H1 (cell line): ENCODE data around the gene PTPRG. TPM values are rescaled to one million over a fixed set of nuclear protein-coding genes. Genes with fewer than 3 reads are reported as not detected.

Experiments
- CTCF ChIA-PET: fragments of 300-600 bp; sonication (Branson Sonifier 250); formaldehyde crosslinking; loops from one replicate; lab custom pipeline; 2021; ENCODE audit not compliant: partially characterized antibody; lab: Charles Lee
- POLR2A ChIA-PET: fragments of 300-600 bp; sonication (Branson Sonifier 250); formaldehyde crosslinking; loops from one replicate; lab custom pipeline; 2021; ENCODE audit warnings: inconsistent platforms; ENCODE audit not compliant: partially characterized antibody; lab: Charles Lee
- DNase-seq, 2 experiments: peaks; one replicate each; pipeline versions ENCODE4 v3.0.0 to v3.0.0-alpha.2; 2010 to 2022; ENCODE audit warnings: low spot score in 2 of 2, low read depth in 1 of 2, mixed read lengths in 1 of 2
- FAIRE-seq: peaks from 2 replicates; lab custom pipeline; 2011; peaks lifted over from hg19 to GRCh38; lab: Jason Lieb, UNC
- H2AFZ ChIP-seq: 2 replicates; pipeline ENCODE4 v1.8.1; 2012; ENCODE audit warnings: low read length, inconsistent platforms
- H2AK5ac ChIP-seq: 2 replicates; pipeline ENCODE4 v1.6.1; 2013; ENCODE audit warnings: low read depth, low read length
- H2BK120ac ChIP-seq: replicated peaks from 2 replicates; pipeline ENCODE3; 2013; ENCODE audit warnings: low read depth, low read length, inconsistent platforms
- H2BK12ac ChIP-seq: 2 replicates; pipeline ENCODE4 v1.6.1; 2013; ENCODE audit warnings: low read depth, low read length
- H2BK15ac ChIP-seq: 2 replicates; pipeline ENCODE4 v1.6.1; 2013; ENCODE audit warnings: low read length
- H2BK20ac ChIP-seq: 2 replicates; pipeline ENCODE4 v1.6.1; 2013; ENCODE audit warnings: low read length
- H2BK5ac ChIP-seq: 2 replicates; pipeline ENCODE4 v1.6.1; 2013; ENCODE audit warnings: low read depth, low read length
- H3K14ac ChIP-seq: 2 replicates; pipeline ENCODE4 v1.6.1; 2013; ENCODE audit warnings: inconsistent platforms; ENCODE audit not compliant: insufficient read length
- H3K18ac ChIP-seq: 2 replicates; pipeline ENCODE4 v1.6.1; 2013; ENCODE audit warnings: low read length; ENCODE audit errors: extremely low read depth
- H3K23ac ChIP-seq: 2 replicates; pipeline ENCODE4 v1.6.1; 2013; ENCODE audit warnings: inconsistent platforms; ENCODE audit not compliant: insufficient read length
- H3K23me2 ChIP-seq: 2 replicates; pipeline ENCODE4 v1.6.1; 2013; ENCODE audit warnings: low read depth, low read length
- H3K27ac ChIP-seq: 2 replicates; pipeline ENCODE4 v1.6.1; 2011; ENCODE audit warnings: low read depth, low read length, inconsistent platforms
- H3K27me3 ChIP-seq, 4 experiments: replicated peaks in 1 of 4; 1 replicate in 1 of 4; 2 replicates in 3 of 4; pipeline versions ENCODE4 v1.6.1 to v1.8.1; 2011 to 2013; ENCODE audit warnings: low read length in 3 of 4, mild to moderate bottlenecking in 3 of 4, inconsistent platforms in 2 of 4, mixed read lengths in 2 of 4, moderate library complexity in 1 of 4; ENCODE audit not compliant: control insufficient read depth in 3 of 4, insufficient read depth in 3 of 4; ENCODE audit errors: extremely low read depth in 1 of 4
- H3K36me3 ChIP-seq, 4 experiments: 2 replicates each; pipeline versions ENCODE4 v1.6.1 to v1.8.1; 2011 to 2013; ENCODE audit warnings: mild to moderate bottlenecking in 4 of 4, low read length in 3 of 4, moderate library complexity in 2 of 4, control low read depth in 1 of 4, inconsistent platforms in 1 of 4; ENCODE audit not compliant: insufficient read depth in 4 of 4, control insufficient read depth in 2 of 4
- H3K4ac ChIP-seq: replicated peaks from 2 replicates; pipeline ENCODE3; 2013; ENCODE audit warnings: low read length, low read depth, mixed read lengths, inconsistent platforms; ENCODE audit not compliant: insufficient read length
- H3K4me1 ChIP-seq, 4 experiments: replicated peaks in 1 of 4; 1 replicate in 1 of 4; 2 replicates in 3 of 4; pipeline versions ENCODE4 v1.6.1 to v1.8.1; 2011 to 2013; ENCODE audit warnings: low read length in 3 of 4, inconsistent platforms in 2 of 4, mixed read lengths in 1 of 4; ENCODE audit not compliant: insufficient read depth in 4 of 4, control insufficient read depth in 3 of 4
- H3K4me2 ChIP-seq, 2 experiments: 2 replicates each; pipeline versions ENCODE4 v1.6.1 to v1.8.1; 2011 to 2013; ENCODE audit warnings: low read depth in 2 of 2, low read length in 2 of 2, control low read depth in 1 of 2, inconsistent platforms in 1 of 2, mild to moderate bottlenecking in 1 of 2; ENCODE audit not compliant: insufficient read depth in 1 of 2
- H3K4me3 ChIP-seq, 4 experiments: fragments of 200-600, 300-600 bp in 1 of 4; sonication (generic), shearing (Covaris generic), sonication (Bioruptor Twin) in 1 of 4; 2 replicates each; pipeline versions ENCODE4 v1.5.1 to v1.8.1; 2011 to 2016; ENCODE audit warnings: low read length in 4 of 4, low read depth in 3 of 4, control low read depth in 2 of 4, inconsistent platforms in 2 of 4, mild to moderate bottlenecking in 2 of 4, mixed read lengths in 1 of 4, moderate library complexity in 1 of 4; ENCODE audit not compliant: insufficient read depth in 2 of 4; ENCODE audit errors: extremely low read depth in 1 of 4
- H3K56ac ChIP-seq: replicated peaks from 2 replicates; pipeline ENCODE3; 2013; ENCODE audit warnings: low read depth, mild to moderate bottlenecking, mixed read lengths, low read length, inconsistent platforms; ENCODE audit not compliant: insufficient read length
- H3K79me1 ChIP-seq: 2 replicates; pipeline ENCODE4 v1.6.1; 2013; ENCODE audit warnings: low read depth, low read length, control low read depth
- H3K79me2 ChIP-seq, 2 experiments: 2 replicates each; pipeline versions ENCODE4 v1.6.1 to v1.8.1; 2012 to 2013; ENCODE audit warnings: low read length in 2 of 2, mild to moderate bottlenecking in 2 of 2, inconsistent platforms in 1 of 2; ENCODE audit not compliant: insufficient read depth in 2 of 2, control insufficient read depth in 1 of 2
- H3K9ac ChIP-seq, 4 experiments: replicated peaks in 1 of 4; 1 replicate in 1 of 4; 2 replicates in 3 of 4; pipeline versions ENCODE4 v1.6.1 to v1.8.1; 2011 to 2013; ENCODE audit warnings: low read depth in 3 of 4, low read length in 3 of 4, control low read depth in 2 of 4, mild to moderate bottlenecking in 2 of 4, moderate library complexity in 2 of 4, inconsistent platforms in 1 of 4; ENCODE audit errors: extremely low read depth in 1 of 4
- H3K9me3 ChIP-seq, 2 experiments: 2 replicates each; pipeline versions ENCODE4 v1.6.1 to v1.8.1; 2012 to 2013; ENCODE audit warnings: mild to moderate bottlenecking in 2 of 2, moderate library complexity in 2 of 2, control low read depth in 1 of 2, inconsistent platforms in 1 of 2, low read depth in 1 of 2, low read length in 1 of 2, mixed read lengths in 1 of 2; ENCODE audit not compliant: insufficient read depth in 2 of 2
- H4K20me1 ChIP-seq, 2 experiments: replicated peaks in 1 of 2; 2 replicates each; pipeline versions ENCODE3 to v1.8.1; 2011 to 2013; ENCODE audit warnings: inconsistent platforms in 2 of 2, low read length in 2 of 2, mild to moderate bottlenecking in 1 of 2; ENCODE audit not compliant: insufficient read depth in 2 of 2, control insufficient read depth in 1 of 2
- H4K5ac ChIP-seq: 2 replicates; pipeline ENCODE4 v1.6.1; 2013; ENCODE audit warnings: low read length, low read depth, mixed read lengths, inconsistent platforms; ENCODE audit not compliant: insufficient read length
- H4K8ac ChIP-seq: 2 replicates; pipeline ENCODE4 v1.8.0; 2013; ENCODE audit warnings: mild to moderate bottlenecking, moderate library complexity, low read length, inconsistent platforms; ENCODE audit not compliant: insufficient read depth; ENCODE audit errors: extremely low read depth
- H4K91ac ChIP-seq: replicated peaks from 2 replicates; pipeline ENCODE3; 2013; ENCODE audit warnings: low read length, mixed read lengths, inconsistent platforms; ENCODE audit not compliant: insufficient read length
- ASH2L ChIP-seq: fragments of 200-600, 300-600 bp; sonication (generic); IDR thresholded peaks from one replicate; pipeline ENCODE4 v1.7.1; 2017; ENCODE audit warnings: low read length
- BRCA1 ChIP-seq: IDR thresholded peaks from 2 replicates; pipeline ENCODE4 v1.6.1; 2012; ENCODE audit warnings: low read depth, low read length, improper control_type of control experiment
- CHD2 ChIP-seq: IDR thresholded peaks from 2 replicates; pipeline ENCODE4 v1.6.1; 2012; ENCODE audit warnings: low read length, improper control_type of control experiment
- FOSL1 ChIP-seq: IDR thresholded peaks from 2 replicates; pipeline ENCODE4 v1.6.1; 2011; ENCODE audit warnings: mild to moderate bottlenecking, low read depth, low read length, moderate library complexity; ENCODE audit not compliant: insufficient read depth
- JUN ChIP-seq: IDR thresholded peaks from 2 replicates; pipeline ENCODE4 v1.6.1; 2011; ENCODE audit warnings: low read depth, mild to moderate bottlenecking, improper control_type of control experiment, low read length
- POLR2AphosphoS5 ChIP-seq: IDR thresholded peaks from 2 replicates; pipeline ENCODE4 v1.6.1; 2011; ENCODE audit warnings: low read depth, low read length
- RAD21 ChIP-seq, 2 experiments: IDR thresholded peaks in 1 of 2; conservative IDR thresholded peaks in 1 of 2; 2 replicates each; pipeline ENCODE4 v1.6.1; 2011; ENCODE audit warnings: low read depth in 2 of 2, low read length in 2 of 2, improper control_type of control experiment in 1 of 2, inconsistent platforms in 1 of 2, mild to moderate bottlenecking in 1 of 2, moderate library complexity in 1 of 2
- RFX5 ChIP-seq: IDR thresholded peaks from 2 replicates; pipeline ENCODE4 v1.6.1; 2011; ENCODE audit warnings: low read depth, low read length, improper control_type of control experiment, borderline replicate concordance
- RNF2 ChIP-seq: fragments of 200-900, 300-1000 bp; sonication (generic); IDR thresholded peaks from 2 replicates; pipeline ENCODE4 v1.7.1; 2016; ENCODE audit warnings: borderline replicate concordance, low read depth, mild to moderate bottlenecking, antibody characterized with exemption, low read length; ENCODE audit not compliant: poor library complexity, severe bottlenecking; ENCODE audit errors: missing control alignments
- RXRA ChIP-seq: IDR thresholded peaks from 2 replicates; pipeline ENCODE4 v1.6.1; 2011; ENCODE audit warnings: low read depth, mild to moderate bottlenecking, low read length, moderate library complexity; ENCODE audit not compliant: insufficient read depth
- SAP30 ChIP-seq: fragments of 300-600 bp; sonication (generic); IDR thresholded peaks from 2 replicates; pipeline ENCODE4 v1.7.1; 2012; ENCODE audit warnings: low read length, moderate library complexity, mild to moderate bottlenecking, inconsistent platforms; ENCODE audit not compliant: insufficient read depth, insufficient replicate concordance
- WGBS, 2 experiments: shearing (Covaris generic) in 1 of 2; methylation state at CpG; one replicate each; pipeline versions ENCODE4 v1.1.6 to v1.1.7; 2013 to 2015; ENCODE audit warnings: low lambda C conversion rate in 2 of 2, mixed read lengths in 2 of 2, inconsistent platforms in 1 of 2, low coverage in 1 of 2, missing lambda C conversion rate in 1 of 2; ENCODE audit not compliant: insufficient replicate concordance in 2 of 2, insufficient coverage in 1 of 2, insufficient read length in 1 of 2; ENCODE audit errors: extremely low coverage in 1 of 2, missing lambda C conversion rate in 1 of 2; 5-methylcytosine and 5-hydroxymethylcytosine counted together
- polyA plus RNA-seq, 7 experiments: library from polyadenylated mRNA; depleted of rRNA in 3 of 7; stranded (reverse) in 5 of 7; unstranded in 2 of 7; fragments of >200 nt in 5 of 7; fragments of 200-250 nt in 2 of 7; gene quantifications; 1 replicate in 5 of 7; 2 replicates in 1 of 7; 4 replicates in 1 of 7; pipeline versions ENCODE4 v1.2.1 to v1.2.3, GENCODE V29; 2011 to 2013; ENCODE audit warnings: missing spikeins in 2 of 7, mixed read lengths in 2 of 7
- total RNA-seq: library from RNA; stranded (reverse); fragmentation: NEBNext Ultra II Directional; extraction: Animal tissue kit (Norgen Biotek cat#: 25700); gene quantifications from 2 replicates; pipeline ENCODE4 v1.2.1, GENCODE V29; 2021

Gene PTPRG
- total and polyA plus RNA-seq, 2 of the 8 experiments (the other 6 are each of a cell fraction or from before 2014, with no cell fraction given): 23.3 to 96.2 TPM

- no peak overlapping the region for H3K18ac ChIP-seq
- H3K56ac ChIP-seq: no peak overlapping the region
- H3K14ac ChIP-seq: no peak overlapping the region
- H3K4ac ChIP-seq: no peak overlapping the region
- H3K4me1 ChIP-seq: no peaks in the 10 kb centered on the region
- H2BK12ac ChIP-seq: no peak overlapping the region
- no peak overlapping the region for H4K8ac ChIP-seq
- ChIA-PET CTCF (interaction anchor here (0.9 kb wide), 1 partner anchor 432 kb away, joined by 3 read pairs; no protein-coding TSS in a partner anchor), POLR2A (interaction anchor here (0.9 kb wide), 1 partner anchor 9 kb away, joined by 5 read pairs; no protein-coding TSS in a partner anchor)
- TF ChIP-seq ASH2L (no peak), JUN (no peak), BRCA1 (no peak), RFX5 (no peak), FOSL1 (no peak), POLR2AphosphoS5 (no peak), CHD2 (no peak), RAD21 (IDR thresholded peaks at IDR 0.05 in 1 of 2, conservative IDR thresholded peaks at IDR 0.05 in 1 of 2; ENCODE audit: low read depth in 2 of 2, low read length in 2 of 2) (no peak), RXRA (no peak), SAP30 (no peak), RNF2 (no peak)
- DNase-seq (no peak), FAIRE-seq (no peak)
- no peak overlapping the region for H3K4me3 ChIP-seq
- H2AFZ ChIP-seq: no peak overlapping the region
- no peak overlapping the region for H2BK5ac ChIP-seq
- H3K36me3 ChIP-seq: no peaks in the 10 kb centered on the region; a peak in 1 of 8 replicates
- H2BK20ac ChIP-seq: no peak overlapping the region
- H3K23ac ChIP-seq: no peak overlapping the region
- H4K20me1 ChIP-seq: peaks cover 0 to 1% of the 10 kb centered on the region in 2 experiments
- no peak overlapping the region for H4K91ac ChIP-seq
- H3K23me2 ChIP-seq: no peaks in the 10 kb centered on the region; the same call in 1 of the 2 replicates
- H3K9ac ChIP-seq: no peak overlapping the region
- no peaks in the 10 kb centered on the region for H3K27me3 ChIP-seq
- H3K9me3 ChIP-seq: no peaks in the 10 kb centered on the region
- H2BK120ac ChIP-seq: no peak overlapping the region
- WGBS, 2 experiments: 71% methylated on average over 1 of the region's 1 CpG; no CpG with 5 or more reads in 1 of the 2 experiments
- H3K4me2 ChIP-seq: no peak overlapping the region
- H4K5ac ChIP-seq: no peak overlapping the region
- H2BK15ac ChIP-seq: no peak overlapping the region
- H3K79me1 ChIP-seq: no peaks in the 10 kb centered on the region; the same call in 1 of the 2 replicates
- H3K27ac ChIP-seq: no peak overlapping the region
- no peak overlapping the region for H2AK5ac ChIP-seq
- peaks cover 0 to 13% of the 10 kb centered on the region in 2 experiments; a peak in 2 of 4 replicates for H3K79me2 ChIP-seq
Measured at GRCh38 chr3:61996366-61996765, 435.0 kb downstream of the PTPRG start.
